GM12891 (cell line): ENCODE results near the gene BCAT1.

Source experiments
- DNase-seq: peaks from one replicate; pipeline ENCODE4 v3.0.0; 2011; ENCODE audit warnings: low spot score; ENCODE audit not compliant: insufficient read length
- FAIRE-seq: peaks from 2 replicates; lab custom pipeline; 2011; peaks lifted over from hg19 to GRCh38; lab: Jason Lieb, UNC
- PAX5 ChIP-seq: IDR thresholded peaks from 2 replicates; pipeline ENCODE4 v1.6.1; 2011; ENCODE audit warnings: low read length, moderate library complexity, mild to moderate bottlenecking; ENCODE audit not compliant: insufficient read depth, severe bottlenecking
- POLR2A ChIP-seq: IDR thresholded peaks from 2 replicates; pipeline ENCODE4 v1.6.1; 2011; ENCODE audit warnings: low read depth, low read length, control low read depth
- POLR2AphosphoS5 ChIP-seq: IDR thresholded peaks from 2 replicates; pipeline ENCODE4 v1.6.1; 2011; ENCODE audit warnings: low read depth, low read length, control low read depth
- POU2F2 ChIP-seq: IDR thresholded peaks from 2 replicates; pipeline ENCODE4 v1.6.1; 2011; ENCODE audit warnings: low read depth, mild to moderate bottlenecking, control low read depth, low read length, moderate library complexity
- SPI1 ChIP-seq: IDR thresholded peaks from 2 replicates; pipeline ENCODE4 v1.6.1; 2011; ENCODE audit warnings: low read depth, low read length, control low read depth
- TAF1 ChIP-seq: IDR thresholded peaks from 2 replicates; pipeline ENCODE4 v1.6.1; 2011; ENCODE audit warnings: low read depth, low read length, control low read depth

The BCAT1 gene

DNA sequence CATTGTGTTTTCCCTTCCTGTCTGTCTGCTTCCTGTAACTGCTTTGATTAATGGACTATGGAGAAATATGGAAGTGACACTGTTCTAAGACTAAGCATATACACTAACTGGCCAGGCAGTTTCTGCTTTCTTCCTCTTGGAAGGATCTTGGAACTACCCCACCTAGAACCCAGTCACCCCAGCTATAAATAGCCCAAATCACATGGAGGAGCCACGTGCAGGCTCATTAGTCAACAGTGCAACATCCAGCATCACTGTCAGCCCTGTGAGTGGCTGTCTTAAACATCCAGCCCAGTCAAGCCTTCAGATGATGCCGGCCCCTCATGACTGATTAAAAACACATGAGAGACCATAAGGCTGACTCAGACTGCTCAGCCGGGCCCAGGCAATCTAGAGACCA lies 39.2 kb downstream of the BCAT1 start:
- no peak for FAIRE-seq
- no peak for DNase-seq
- TF ChIP-seq POU2F2 = no peak
- no peak for TF ChIP-seq SPI1
- no peak for TF ChIP-seq TAF1
- no peak for TF ChIP-seq POLR2AphosphoS5
- no peak for TF ChIP-seq PAX5
- TF ChIP-seq POLR2A = no peak

DNA sequence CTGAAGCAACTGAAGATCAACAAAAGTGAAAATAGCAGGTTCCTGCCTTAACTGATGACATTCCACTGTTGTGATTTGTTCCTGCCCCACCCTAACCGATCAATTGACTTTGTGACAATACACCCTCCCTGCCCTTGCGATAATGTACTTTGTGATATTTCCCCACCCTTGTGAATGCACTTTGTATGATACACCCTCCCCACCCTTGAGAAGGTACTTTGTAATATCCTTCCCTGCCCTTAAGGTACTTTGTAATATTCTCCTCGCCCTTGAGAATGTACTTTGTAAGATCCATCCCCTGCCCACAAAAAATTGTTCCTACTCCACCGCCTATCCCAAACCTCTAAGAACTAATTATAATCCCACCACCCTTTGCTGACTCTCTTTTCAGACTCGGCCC lies 41.4 kb downstream of the BCAT1 start:
- DNase-seq = no peak
- FAIRE-seq = no peak
- TF ChIP-seq PAX5 (no peak), POLR2A (no peak), SPI1 (no peak), TAF1 (no peak), POU2F2 (no peak), POLR2AphosphoS5 (no peak)

- no peak for DNase-seq
- no peak for FAIRE-seq
- TF ChIP-seq TAF1 (no peak), SPI1 (no peak), POLR2AphosphoS5 (no peak), PAX5 (no peak), POU2F2 (no peak), POLR2A (no peak)
Observed at GRCh38 chr12:24906141-24906540, 42.8 kb downstream of the BCAT1 start.

DNA sequence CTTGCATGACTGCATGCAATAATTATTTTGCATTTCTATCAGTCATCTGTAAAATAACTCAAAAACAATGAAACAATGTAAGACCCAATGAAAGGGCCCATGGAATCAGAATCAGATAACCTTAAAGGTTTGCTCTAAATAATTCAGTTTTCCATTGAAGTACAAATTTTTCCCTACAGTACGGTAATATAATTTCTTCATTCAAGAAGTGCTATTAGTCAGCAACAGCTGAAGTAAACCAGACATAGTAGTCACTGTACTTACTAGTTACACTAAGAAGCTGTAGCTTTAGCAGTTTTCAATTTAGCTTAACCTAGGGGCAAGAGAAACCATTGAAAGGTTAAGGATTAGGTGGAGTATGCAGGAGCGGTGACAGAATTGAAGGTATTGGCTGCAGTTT lies 43.5 kb downstream of the BCAT1 start:
- FAIRE-seq (no peak), DNase-seq (no peak)
- TF ChIP-seq SPI1 = no peak
- no peak for TF ChIP-seq PAX5
- no peak for TF ChIP-seq POLR2A
- TF ChIP-seq TAF1 = no peak
- TF ChIP-seq POU2F2 = no peak
- no peak for TF ChIP-seq POLR2AphosphoS5

GRCh38 chr12:24904871-24905270 lies 44.0 kb downstream of the BCAT1 start:
- no peak for TF ChIP-seq SPI1
- TF ChIP-seq POLR2AphosphoS5 = no peak
- TF ChIP-seq TAF1 = no peak
- no peak for TF ChIP-seq POU2F2
- no peak for TF ChIP-seq POLR2A
- TF ChIP-seq PAX5 = no peak
- DNase-seq = no peak
- FAIRE-seq = no peak

DNA sequence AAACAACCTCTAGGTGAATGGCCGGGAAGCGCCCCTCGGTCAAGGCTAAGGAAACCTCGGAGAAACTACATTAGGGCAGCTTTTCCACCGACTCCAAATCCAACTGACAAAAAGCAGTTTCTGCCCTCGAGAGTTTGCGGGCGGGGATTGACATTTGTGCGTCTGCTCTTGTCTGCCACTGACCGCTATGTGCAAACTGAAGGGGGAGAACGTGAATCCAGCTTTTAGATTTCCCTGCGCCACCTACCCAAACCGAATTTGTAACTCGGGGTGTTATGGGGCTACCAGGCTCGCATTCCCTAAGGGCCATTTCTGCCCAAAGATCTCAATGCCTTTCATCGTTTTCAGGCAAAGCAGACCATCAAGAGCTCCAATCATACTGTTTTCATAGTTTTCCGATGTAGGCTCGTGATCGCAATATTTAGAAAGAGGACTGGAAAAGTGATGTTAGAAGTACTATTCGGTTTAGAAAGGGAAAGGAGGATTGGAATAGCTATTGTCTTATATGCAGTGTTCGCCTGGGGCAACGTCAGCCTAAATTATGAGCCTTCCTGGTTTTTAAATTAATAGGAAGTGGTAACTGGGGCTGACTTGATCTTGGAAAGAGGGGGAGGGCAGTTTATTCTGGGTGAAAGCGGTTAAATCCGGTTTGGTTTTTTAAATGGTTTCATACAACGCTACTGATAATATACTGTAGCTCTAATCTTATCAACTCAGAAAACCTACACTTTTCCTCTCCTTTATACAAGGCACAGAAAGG lies 45.4 kb downstream of the BCAT1 start:
- peak; percentile 67 for FAIRE-seq
- TF ChIP-seq PAX5 (no peak), TAF1 (no peak), SPI1 (no peak), POLR2AphosphoS5 (no peak), POLR2A (no peak), POU2F2 (no peak)
- no peak for DNase-seq

DNA sequence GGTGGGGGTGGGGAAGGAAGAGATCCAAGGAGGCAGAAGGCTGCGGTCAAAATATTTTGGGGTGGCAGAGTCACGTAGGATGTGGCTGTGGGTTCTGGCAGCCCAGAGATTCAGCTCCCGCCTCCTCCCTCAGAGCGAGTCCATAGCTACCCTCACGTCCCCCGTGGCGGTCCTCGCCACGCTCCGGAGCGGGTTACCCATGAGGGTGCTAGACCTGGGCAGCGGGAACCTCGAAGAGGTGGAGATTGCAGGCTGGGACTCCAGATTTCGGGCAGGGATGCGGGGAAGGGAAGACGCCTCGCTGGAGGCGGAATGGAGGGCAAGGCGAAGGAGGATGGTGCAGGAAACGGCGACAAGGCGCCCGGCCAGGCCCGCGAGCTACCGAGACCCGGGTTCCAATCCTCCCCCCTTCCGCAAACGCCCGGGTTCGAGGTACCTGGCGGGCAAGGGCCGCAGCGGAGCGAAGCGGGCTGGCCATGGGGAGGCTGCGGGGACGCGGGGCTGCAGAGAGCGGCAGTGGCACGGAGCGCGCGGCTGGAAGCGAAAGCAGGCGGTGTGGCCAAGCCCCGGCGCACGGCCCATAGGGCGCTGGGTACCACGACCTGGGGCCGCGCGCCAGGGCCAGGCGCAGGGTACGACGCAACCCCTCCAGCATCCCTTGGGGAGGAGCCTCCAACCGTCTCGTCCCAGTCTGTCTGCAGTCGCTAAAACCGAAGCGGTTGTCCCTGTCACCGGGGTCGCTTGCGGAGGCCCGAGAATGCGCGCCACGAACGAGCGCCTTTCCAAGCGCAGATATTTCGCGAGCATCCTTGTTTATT lies 46.2 kb downstream of the BCAT1 start:
- DNase-seq = peak; percentile 40
- FAIRE-seq = peak; percentile 58
- TF ChIP-seq POLR2A (no peak), POLR2AphosphoS5 (no peak), PAX5 (no peak), POU2F2 (no peak), TAF1 (no peak), SPI1 (no peak)

GRCh38 chr12:24901576-24902461 lies 47.1 kb downstream of the BCAT1 start:
- FAIRE-seq (peak; percentile 23), DNase-seq (no peak)
- TF ChIP-seq POLR2AphosphoS5 (no peak), SPI1 (no peak), POLR2A (no peak), PAX5 (no peak), TAF1 (no peak)

DNA sequence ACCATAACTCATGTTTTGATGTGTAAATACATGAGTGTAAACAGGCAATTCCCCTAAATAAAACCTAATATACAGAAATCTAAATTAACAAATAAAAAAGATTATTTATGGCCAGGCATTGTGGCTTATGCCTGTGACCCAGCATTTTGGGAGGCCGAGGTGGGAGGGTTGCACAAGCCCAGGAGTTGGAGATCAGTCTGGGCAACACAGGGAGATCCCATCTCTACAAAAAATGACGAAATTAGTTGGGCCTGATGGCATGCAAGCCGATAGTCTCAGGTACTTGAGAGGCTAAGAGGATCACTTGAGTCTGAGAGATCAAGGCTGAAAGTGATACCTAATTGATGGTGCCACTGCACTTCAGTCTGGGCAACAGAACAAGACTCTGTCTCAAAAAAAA lies 48.7 kb downstream of the BCAT1 start:
- DNase-seq = no peak
- no peak for TF ChIP-seq POU2F2
- no peak for TF ChIP-seq POLR2AphosphoS5
- TF ChIP-seq POLR2A = no peak
- TF ChIP-seq TAF1 = no peak
- TF ChIP-seq SPI1 = no peak
- no peak for TF ChIP-seq PAX5
- no peak for FAIRE-seq
